HL-60 (cell line): Measurements from ENCODE around the gene INSM1.

Experiments used
- DNase-seq, 2 experiments: peaks; one replicate each; pipeline ENCODE4 v3.0.0-alpha.2; 2010 to 2020; ENCODE audit warnings: low read depth in 1 of 2, low spot score in 1 of 2
- H3K27ac ChIP-seq: fragments of 250-450 bp; sonication (Bioruptor Pico); replicated peaks from 2 replicates; pipeline ENCODE4 v1.5.1; 2020; ENCODE audit warnings: mild to moderate bottlenecking, moderate library complexity
- H3K27me3 ChIP-seq: fragments of 250-450 bp; sonication (Bioruptor Pico); 2 replicates; pipeline ENCODE4 v1.5.1; 2021; ENCODE audit warnings: mild to moderate bottlenecking, moderate library complexity; ENCODE audit not compliant: insufficient read depth, poor library complexity, severe bottlenecking
- H3K4me3 ChIP-seq: replicated peaks from 2 replicates; pipeline ENCODE4 v1.5.1; 2011; ENCODE audit warnings: mild to moderate bottlenecking, control low read depth, low read length; ENCODE audit not compliant: insufficient read depth
- CTCF ChIP-seq: IDR thresholded peaks from one replicate; pipeline ENCODE4 v1.5.1; 2011; ENCODE audit warnings: low read length, control low read depth, inconsistent platforms; ENCODE audit not compliant: insufficient read depth
- GABPA ChIP-seq: IDR thresholded peaks from 2 replicates; pipeline ENCODE4 v1.6.1; 2012; ENCODE audit warnings: low read depth
- POLR2AphosphoS5 ChIP-seq: IDR thresholded peaks from 2 replicates; pipeline ENCODE4 v1.6.1; 2012; ENCODE audit warnings: low read depth
- REST ChIP-seq: IDR thresholded peaks from 2 replicates; pipeline ENCODE4 v1.6.1; 2012; ENCODE audit warnings: low read depth; ENCODE audit not compliant: insufficient replicate concordance
- SPI1 ChIP-seq: IDR thresholded peaks from 2 replicates; pipeline ENCODE4 v1.6.1; 2012; ENCODE audit warnings: low read depth, mild to moderate bottlenecking, borderline replicate concordance

Gene INSM1

GRCh38 chr20:20391115-20391514 is 23.2 kb downstream of the INSM1 start:
- no peak for TF ChIP-seq POLR2AphosphoS5
- no peak for TF ChIP-seq CTCF
- no peak for TF ChIP-seq SPI1
- no peak for TF ChIP-seq GABPA
- TF ChIP-seq REST = no peak
- no peak overlapping the region for H3K27ac ChIP-seq
- no peak overlapping the region for H3K4me3 ChIP-seq
- no peaks in the 10 kb centered on the region for H3K27me3 ChIP-seq
- DNase-seq = no peak

DNA sequence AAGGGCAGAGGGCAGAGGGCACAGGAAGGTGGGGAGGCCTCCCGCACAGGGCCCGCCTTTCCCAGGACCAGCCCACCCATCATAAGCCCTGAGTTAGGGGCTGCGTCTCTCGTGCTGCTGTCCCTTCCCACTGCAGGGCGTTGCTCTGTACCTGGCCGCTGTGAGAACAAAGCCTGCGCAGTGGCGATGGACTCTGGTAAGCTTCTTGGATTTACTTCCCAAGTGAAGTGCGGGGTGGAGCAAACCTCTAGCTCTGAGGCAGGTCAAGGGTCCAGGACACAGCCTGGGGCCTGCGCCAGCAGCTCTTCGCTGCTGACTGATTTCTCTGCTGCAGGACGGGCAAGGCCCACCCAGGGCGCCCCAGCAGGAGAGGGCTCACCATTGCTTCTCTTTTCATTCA is 23.9 kb downstream of the INSM1 start:
- no peak overlapping the region for H3K27ac ChIP-seq
- no peak for DNase-seq
- no peak for TF ChIP-seq CTCF
- TF ChIP-seq SPI1 = no peak
- no peak for TF ChIP-seq POLR2AphosphoS5
- no peak for TF ChIP-seq REST
- no peak for TF ChIP-seq GABPA
- H3K27me3 ChIP-seq = no peaks in the 10 kb centered on the region
- H3K4me3 ChIP-seq = no peak overlapping the region

GRCh38 chr20:20393207-20394120 is 25.6 kb downstream of the INSM1 start:
- no peak for TF ChIP-seq SPI1
- TF ChIP-seq POLR2AphosphoS5 = no peak
- TF ChIP-seq GABPA = no peak
- TF ChIP-seq REST = no peak
- TF ChIP-seq CTCF = no peak
- Histone ChIP-seq H3K27ac (no peak overlapping the region), H3K4me3 (no peak overlapping the region), H3K27me3 (no peaks in the 10 kb centered on the region)
- DNase-seq = no peak
